ENCODE measurements around the gene C10orf95. TPM values are rescaled to one million over a fixed set of nuclear protein-coding genes. Genes with fewer than 3 reads are reported as not detected.

The C10orf95 gene
- total and polyA plus RNA-seq, 10 donors: 0.06 to 0.77 (median 0.33) TPM; not detected in 3

GRCh38 chr10:102429468-102429867, 21.9 kb downstream of the C10orf95 start:
- peaks cover 0 to 8% (median 4%) of the 10 kb centered on the region in 6 donors for H3K36me3 ChIP-seq
- intact Hi-C loops (cut with DNase I; ENCODE audit: low total_unique reads): no loop called here
- DNase-seq: no peak
- H3K4me1 ChIP-seq: peaks cover 18 to 36% (median 32%) of the 10 kb centered on the region in 6 donors
- TF ChIP-seq, protein P1, sequence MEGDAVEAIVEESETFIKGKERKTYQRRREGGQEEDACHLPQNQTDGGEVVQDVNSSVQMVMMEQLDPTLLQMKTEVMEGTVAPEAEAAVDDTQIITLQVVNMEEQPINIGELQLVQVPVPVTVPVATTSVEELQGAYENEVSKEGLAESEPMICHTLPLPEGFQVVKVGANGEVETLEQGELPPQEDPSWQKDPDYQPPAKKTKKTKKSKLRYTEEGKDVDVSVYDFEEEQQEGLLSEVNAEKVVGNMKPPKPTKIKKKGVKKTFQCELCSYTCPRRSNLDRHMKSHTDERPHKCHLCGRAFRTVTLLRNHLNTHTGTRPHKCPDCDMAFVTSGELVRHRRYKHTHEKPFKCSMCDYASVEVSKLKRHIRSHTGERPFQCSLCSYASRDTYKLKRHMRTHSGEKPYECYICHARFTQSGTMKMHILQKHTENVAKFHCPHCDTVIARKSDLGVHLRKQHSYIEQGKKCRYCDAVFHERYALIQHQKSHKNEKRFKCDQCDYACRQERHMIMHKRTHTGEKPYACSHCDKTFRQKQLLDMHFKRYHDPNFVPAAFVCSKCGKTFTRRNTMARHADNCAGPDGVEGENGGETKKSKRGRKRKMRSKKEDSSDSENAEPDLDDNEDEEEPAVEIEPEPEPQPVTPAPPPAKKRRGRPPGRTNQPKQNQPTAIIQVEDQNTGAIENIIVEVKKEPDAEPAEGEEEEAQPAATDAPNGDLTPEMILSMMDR (IDR thresholded peaks at IDR 0.05 in 8 of 11, conservative IDR thresholded peaks at IDR 0.05 in 3 of 11): no peak
- no peak for TF ChIP-seq POLR2A (IDR thresholded peaks at IDR 0.05)
- TF ChIP-seq POLR2AphosphoS5 (IDR thresholded peaks at IDR 0.05): no peak
- 88 to 94% (median 91%) methylated on average over 6 to 8 of the region's 8 CpGs for WGBS, 5 donors
- H3K27ac ChIP-seq: no peak overlapping the region
- H3K9me3 ChIP-seq: no peaks in the 10 kb centered on the region
- H3K4me3 ChIP-seq: no peak overlapping the region
- peaks cover 0 to 7% (median 0%) of the 10 kb centered on the region in 7 donors for H3K27me3 ChIP-seq (replicated peaks in 1 of 7)

GRCh38 chr10:102426803-102427287, 24.5 kb downstream of the C10orf95 start:
- Histone ChIP-seq H3K4me1 (peaks cover 17 to 34% (median 31%) of the 10 kb centered on the region in 6 donors), H3K36me3 (peaks cover 0 to 26% (median 17%) of the 10 kb centered on the region in 6 donors), H3K9me3 (no peaks in the 10 kb centered on the region), H3K4me3 (no peak overlapping the region), H3K27me3 (replicated peaks in 1 of 7) (no peaks in the 10 kb centered on the region), H3K27ac (no peak overlapping the region)
- WGBS, 5 donors: 87 to 95% (median 92%) methylated on average over 7 of the region's 7 CpGs
- TF ChIP-seq, protein P1 (IDR thresholded peaks at IDR 0.05 in 8 of 11, conservative IDR thresholded peaks at IDR 0.05 in 3 of 11): no peak
- TF ChIP-seq POLR2AphosphoS5 (IDR thresholded peaks at IDR 0.05) (no peak), POLR2A (IDR thresholded peaks at IDR 0.05) (no peak)
- no peak for DNase-seq
- intact Hi-C loops (cut with DNase I; ENCODE audit: low total_unique reads): no loop called here

DNA sequence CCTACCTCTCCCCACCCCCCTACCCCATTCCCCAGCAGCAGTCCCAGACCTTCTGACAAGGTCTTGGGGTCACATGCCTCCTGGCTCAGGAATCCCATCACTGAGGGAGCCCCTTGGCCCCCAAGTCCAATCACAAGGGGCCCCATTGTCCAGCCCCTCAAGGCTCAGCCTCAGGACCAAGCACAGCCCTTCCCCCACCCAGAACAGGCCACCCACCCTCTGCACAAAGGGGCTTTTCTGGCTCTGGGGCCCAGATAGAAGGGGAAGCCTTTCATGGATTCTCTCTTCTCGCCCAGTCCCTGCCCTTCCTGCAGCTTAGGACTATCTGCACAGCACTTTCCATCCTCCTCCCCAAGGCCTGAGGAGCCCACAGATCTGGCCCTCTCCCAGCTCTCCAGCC, 25.9 kb downstream of the C10orf95 start:
- peaks cover 0 to 26% (median 17%) of the 10 kb centered on the region in 6 donors for H3K36me3 ChIP-seq
- 77 to 100% (median 94%) methylated on average over 1 of the region's 1 CpG for WGBS, 5 donors
- no peak overlapping the region for H3K4me3 ChIP-seq
- no peak for DNase-seq
- intact Hi-C loops (cut with DNase I; ENCODE audit: low total_unique reads): no loop called here
- no peaks in the 10 kb centered on the region for H3K27me3 ChIP-seq (replicated peaks in 1 of 7)
- peaks cover 12 to 28% (median 25%) of the 10 kb centered on the region in 6 donors for H3K4me1 ChIP-seq
- TF ChIP-seq POLR2AphosphoS5 (IDR thresholded peaks at IDR 0.05) (no peak), POLR2A (IDR thresholded peaks at IDR 0.05) (no peak)
- TF ChIP-seq, protein P1 (IDR thresholded peaks at IDR 0.05 in 8 of 11, conservative IDR thresholded peaks at IDR 0.05 in 3 of 11): no peak
- H3K9me3 ChIP-seq: no peaks in the 10 kb centered on the region
- no peak overlapping the region for H3K27ac ChIP-seq

GRCh38 chr10:102424916-102425315, 26.4 kb downstream of the C10orf95 start:
- Histone ChIP-seq H3K4me3 (no peak overlapping the region), H3K4me1 (peaks cover 17 to 33% (median 31%) of the 10 kb centered on the region in 6 donors), H3K27ac (no peak overlapping the region), H3K36me3 (peaks cover 0 to 26% (median 17%) of the 10 kb centered on the region in 6 donors), H3K27me3 (replicated peaks in 1 of 7) (no peaks in the 10 kb centered on the region), H3K9me3 (no peaks in the 10 kb centered on the region)
- TF ChIP-seq POLR2AphosphoS5 (IDR thresholded peaks at IDR 0.05) (no peak), POLR2A (IDR thresholded peaks at IDR 0.05) (no peak)
- TF ChIP-seq, protein P1 (IDR thresholded peaks at IDR 0.05 in 8 of 11, conservative IDR thresholded peaks at IDR 0.05 in 3 of 11): no peak
- intact Hi-C loops (cut with DNase I; ENCODE audit: low total_unique reads): no loop called here
- 85 to 95% (median 92%) methylated on average over 5 to 6 of the region's 6 CpGs for WGBS, 5 donors
- DNase-seq: no peak

All from spleen (tissue), 11 donors.